HG03571 (cell line): ENCODE results near the gene PLCG2.
"Not testable (repeated sequence)": the region's sequence is repeated elsewhere in the genome, so short reads cannot be mapped to it uniquely, and the experiment has no call there.

Source experiments
- ATAC-seq: cut with Tn5 transposase; IDR thresholded peaks from one replicate; pipeline ENCODE4 v1.9.1; 2021; ENCODE audit not compliant: unreplicated experiment

PLCG2 gene

DNA sequence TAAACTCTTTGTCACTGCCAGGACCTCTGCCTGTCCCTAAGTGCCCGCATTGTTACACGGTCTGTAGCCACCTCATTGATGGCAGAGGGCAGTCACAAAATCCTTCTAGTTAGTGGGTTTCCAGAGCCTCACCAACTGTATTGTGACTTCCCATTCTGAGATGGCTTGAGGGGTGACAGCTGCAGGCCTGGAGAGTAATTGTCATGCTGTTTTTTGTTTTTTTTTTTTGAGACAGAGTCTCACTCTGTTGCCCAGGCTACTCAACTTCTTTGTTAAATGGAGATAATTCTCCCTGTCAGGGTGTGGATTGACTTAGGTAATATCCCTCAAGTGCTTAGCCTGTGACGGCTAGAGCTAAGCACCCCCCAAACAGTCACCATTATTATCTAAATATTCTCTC lies 154.3 kb downstream of the PLCG2 start:
- ATAC-seq = no peak

DNA sequence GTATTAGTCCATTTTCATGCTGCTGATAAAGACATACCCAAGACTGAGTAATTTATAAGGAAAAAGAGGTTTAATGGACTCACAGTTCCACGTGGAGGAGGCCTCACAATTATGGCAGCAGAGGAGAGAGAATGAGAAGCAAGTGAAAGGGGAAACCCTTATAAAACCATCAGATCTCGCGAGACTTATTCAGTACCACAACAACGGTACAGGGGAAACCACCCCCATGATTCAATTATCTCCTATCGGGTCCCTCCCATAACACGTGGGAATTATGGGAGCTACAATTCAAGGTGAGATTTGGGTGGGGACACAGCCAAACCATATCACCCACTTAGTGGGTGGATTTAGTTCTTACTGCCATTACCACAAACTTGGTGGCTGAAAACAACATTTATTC lies 155.6 kb downstream of the PLCG2 start:
- ATAC-seq = not testable (repeated sequence)

DNA sequence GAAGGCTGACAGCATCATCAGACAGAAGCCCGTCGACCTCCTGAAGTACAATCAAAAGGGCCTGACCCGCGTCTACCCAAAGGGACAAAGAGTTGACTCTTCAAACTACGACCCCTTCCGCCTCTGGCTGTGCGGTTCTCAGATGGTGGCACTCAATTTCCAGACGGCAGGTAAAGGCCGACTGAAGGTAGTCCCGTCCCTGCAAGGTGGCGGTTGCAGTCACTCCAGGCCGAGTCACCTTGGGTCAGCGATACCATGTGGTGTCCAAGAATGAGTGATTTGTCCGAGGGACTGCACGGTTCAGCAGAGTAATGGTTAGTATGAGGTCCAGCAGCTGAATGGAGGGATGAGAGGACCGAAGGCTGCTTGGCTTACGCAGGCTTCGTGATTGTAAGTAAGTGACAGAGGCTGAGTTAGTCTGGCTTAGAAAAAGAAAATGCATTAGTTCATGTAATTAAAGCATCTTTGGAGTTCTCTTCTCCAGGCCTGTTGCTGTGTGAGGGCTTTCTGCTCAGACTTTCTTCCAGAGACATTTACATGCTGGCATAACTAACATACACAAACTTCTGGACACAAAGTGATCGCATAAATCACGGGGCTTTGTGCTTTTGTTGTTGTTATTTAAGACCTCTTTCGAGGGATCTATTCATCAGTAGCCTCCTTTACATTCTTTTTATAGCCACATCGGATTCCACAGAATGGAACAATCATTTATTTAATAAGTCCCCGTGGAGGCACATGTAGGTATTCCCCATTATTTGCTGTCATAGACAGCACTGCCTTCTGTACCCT lies 157.3 kb downstream of the PLCG2 start:
- no peak for ATAC-seq

DNA sequence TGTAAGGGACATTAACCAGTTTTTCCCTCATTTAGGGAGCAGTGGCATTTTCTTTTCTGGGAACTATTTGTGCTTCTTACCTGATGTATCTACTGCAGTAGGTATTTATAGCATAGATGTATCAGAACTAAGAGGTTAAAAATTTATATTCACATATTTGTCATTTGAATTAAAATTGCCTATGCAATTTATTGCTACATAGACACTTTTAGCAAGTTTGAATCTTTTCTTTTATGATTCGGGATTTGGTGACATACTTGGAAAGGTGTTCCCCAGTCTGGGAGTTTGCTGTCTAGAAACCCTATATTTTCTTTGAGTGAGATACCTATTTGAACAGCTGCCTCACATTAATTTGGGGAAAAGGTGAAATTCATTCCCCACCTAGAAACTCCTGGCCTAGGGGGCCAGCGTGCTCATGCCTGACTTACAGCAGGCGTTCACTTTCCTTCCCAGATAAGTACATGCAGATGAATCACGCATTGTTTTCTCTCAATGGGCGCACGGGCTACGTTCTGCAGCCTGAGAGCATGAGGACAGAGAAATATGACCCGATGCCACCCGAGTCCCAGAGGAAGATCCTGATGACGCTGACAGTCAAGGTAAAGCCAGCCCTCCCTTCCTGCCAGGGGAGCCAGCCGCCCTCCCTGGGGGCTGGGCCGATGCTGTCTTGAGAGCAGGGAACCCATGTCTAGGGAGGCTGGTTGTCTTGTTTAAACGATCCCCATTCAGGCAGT lies 158.4 kb downstream of the PLCG2 start:
- ATAC-seq = no peak

DNA sequence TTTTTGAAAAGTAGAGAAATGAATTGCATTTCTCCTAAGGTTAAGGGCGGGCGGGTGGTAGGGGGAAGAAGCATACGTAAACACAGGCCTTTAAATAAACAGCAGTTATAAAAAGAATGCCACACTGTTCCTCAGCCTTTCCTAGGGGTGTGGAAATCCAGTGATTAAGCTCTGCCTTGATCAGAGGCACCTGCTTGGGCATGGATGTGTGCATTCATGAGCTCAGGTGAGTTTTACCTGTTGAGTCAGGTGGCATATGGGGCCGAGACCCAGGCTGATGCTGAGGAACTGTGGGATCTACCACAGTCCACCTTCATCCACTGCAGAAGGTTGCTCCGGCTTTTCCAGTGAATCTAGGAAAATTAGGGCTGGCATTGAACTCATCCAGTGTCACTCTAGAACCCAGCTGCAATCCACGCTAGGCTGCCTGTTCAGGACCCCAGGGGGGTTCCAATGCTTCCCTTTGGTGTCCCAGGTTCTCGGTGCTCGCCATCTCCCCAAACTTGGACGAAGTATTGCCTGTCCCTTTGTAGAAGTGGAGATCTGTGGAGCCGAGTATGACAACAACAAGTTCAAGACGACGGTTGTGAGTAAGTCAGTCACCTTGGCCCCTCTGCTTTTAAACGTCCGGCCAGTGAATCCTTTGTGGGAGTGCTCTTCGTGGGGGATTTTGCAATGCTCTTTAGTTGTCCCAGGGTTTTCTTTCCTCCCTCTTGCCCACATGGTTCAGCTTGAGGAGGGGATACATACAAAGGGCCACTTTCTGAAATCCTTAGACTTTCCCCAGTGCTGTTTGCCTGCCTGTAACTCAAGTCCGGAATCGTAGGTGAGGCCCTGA lies 159.5 kb downstream of the PLCG2 start:
- ATAC-seq = no peak

DNA sequence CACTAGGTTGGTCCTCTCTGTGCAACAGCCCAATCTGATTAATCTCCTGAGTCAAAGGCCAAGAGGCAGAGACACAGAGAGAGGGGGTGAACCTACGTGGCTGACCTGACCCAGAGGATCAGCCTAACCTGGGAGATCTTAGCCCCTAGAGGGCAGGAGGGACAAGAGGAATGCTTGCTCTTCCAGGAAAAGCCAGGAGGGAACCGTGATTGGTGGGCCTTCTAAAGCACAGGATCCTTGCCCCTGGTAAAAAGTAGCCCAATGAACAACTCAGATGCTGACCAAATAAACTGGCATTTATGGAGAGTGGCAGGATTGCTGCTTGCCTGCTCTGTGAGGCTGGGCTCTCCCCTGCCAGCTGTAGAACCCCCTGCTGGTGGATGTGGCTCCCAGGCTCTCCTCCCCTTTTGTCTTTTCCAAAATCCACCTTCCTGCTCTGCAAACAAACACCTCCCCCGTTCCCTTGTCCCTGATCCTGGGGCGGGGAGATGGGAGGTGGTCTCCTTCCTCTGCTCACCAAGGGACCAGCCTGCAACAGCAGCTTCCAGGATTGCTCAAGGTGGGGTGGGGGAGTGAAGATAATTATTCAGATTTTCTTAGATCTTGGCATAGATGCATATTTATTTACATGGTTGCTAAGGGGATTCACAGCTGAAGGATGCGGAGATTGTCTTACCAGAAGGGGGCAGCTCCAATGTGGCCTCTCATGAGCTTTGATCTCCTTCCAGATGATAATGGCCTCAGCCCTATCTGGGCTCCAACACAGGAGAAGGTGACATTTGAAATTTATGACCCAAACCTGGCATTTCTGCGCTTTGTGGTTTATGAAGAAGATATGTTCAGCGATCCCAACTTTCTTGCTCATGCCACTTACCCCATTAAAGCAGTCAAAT lies 160.3 kb downstream of the PLCG2 start:
- ATAC-seq = no peak

DNA sequence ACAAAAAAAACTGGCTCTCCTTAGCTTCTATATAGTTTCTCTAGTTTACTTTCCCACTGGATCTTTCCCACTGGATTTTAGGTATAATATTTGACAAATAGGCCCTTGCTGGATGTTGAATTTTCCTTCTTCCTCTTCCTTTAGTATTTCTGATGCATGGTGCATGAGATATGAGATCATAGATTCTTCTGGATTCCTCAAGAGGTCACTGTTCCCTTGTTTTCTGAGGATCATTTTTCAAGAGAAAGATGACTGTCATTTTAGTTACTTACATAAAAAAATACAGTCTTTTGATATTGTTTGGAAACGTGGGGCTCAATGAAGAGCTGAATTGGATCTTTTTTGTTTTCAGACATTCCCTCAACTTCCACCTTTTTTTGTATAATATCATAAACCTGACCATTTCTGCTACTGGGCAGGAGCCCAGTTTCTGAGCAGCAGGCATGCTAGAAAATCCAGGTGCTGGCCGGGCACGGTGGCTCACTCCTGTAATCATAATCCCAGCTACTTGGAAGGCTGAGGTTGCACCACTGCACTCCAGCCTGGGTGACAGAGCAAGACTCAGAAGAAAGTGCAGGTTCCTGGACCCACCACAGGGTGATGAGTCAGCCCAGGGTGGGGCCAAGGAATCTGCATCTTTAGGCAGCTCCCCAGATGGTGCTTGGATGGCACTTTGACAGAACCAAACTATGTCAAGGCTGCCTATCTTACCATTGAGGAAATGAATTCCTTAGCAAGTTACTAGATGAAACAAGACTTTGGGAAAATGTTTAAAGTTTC lies 161.9 kb downstream of the PLCG2 start:
- no peak for ATAC-seq

DNA sequence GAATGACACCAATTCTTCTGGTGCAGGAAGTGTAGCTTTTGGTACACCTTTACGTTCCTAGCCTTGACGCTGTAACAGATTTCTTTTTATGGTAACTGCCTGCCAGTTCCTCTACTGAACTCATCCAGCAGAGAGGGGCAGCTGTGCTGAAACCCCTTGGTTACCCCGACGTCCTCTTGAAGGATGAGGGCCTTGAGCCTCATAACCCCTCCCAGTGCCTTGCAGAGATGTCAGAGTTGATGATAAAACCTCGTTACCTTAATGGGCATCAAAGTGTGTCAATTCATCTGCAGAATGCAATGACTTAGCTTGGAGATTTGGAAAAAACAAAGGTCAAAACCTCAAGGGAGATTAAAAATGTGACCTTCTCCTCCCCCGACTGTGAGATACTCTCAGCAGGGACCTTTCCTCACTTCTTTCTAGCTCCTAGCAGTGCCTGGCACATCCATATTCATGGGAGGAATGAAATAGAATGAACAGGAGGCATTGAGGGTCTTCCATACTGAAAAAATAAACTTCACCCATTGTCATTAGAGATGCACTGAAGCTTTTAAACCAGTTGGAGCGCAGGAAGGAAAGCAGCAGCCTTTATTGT lies 163.0 kb downstream of the PLCG2 start:
- no peak for ATAC-seq

DNA sequence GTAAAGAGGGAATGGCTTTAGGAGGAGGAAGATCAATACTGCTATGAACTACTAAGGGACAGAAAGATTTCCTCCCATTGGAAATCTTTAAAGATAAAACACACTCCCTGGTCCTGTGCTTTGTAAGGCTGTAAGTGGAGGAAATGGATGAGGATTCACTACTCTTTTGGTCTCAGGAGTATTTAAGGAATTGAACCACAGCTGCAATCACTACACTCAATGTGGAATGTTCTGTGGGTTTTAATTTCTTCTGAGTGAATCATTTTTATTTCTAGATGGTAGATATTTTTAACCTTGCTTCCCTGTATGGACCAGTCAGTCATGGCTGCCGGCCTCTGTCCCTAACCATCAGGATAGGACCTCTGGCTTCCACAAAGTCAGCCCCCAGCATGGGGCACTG lies 166.6 kb downstream of the PLCG2 start:
- no peak for ATAC-seq

DNA sequence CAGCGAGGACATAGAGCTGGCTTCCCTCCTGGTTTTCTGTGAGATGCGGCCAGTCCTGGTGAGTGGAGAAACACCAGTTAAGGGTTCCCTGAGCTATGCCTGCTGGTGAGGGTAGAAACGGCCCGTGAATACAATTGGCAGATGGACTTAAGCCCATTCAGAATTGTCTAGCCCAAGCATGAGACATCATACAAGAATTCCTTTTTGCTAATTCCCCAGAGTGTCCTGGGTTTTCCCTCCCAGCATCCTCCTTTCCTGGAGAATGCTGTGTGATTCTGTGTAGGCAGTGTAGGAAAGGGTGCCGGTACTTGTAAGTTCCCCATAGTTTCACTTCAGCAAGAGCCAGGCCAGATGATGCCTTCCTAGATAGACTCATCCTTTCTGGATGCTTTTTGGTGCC lies 167.1 kb downstream of the PLCG2 start:
- no peak for ATAC-seq

DNA sequence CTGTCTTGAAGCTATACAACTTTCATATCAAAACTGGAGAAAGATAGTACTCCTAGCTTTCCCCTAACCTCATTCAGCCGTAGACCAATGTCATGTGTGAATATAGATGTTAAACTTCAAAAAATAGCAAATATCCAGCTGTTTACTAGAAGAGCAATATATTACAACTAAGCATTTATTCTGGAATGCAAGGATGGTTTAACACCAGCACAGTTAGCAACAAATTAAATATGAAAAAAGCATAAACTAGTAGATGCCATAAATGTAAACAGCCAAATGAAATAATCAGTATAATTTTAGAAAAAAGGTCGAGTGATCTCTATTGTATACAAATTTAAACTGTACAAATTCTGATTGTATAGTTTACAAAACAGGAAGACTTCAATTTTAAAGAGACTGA lies 172.5 kb downstream of the PLCG2 start:
- ATAC-seq = no peak

DNA sequence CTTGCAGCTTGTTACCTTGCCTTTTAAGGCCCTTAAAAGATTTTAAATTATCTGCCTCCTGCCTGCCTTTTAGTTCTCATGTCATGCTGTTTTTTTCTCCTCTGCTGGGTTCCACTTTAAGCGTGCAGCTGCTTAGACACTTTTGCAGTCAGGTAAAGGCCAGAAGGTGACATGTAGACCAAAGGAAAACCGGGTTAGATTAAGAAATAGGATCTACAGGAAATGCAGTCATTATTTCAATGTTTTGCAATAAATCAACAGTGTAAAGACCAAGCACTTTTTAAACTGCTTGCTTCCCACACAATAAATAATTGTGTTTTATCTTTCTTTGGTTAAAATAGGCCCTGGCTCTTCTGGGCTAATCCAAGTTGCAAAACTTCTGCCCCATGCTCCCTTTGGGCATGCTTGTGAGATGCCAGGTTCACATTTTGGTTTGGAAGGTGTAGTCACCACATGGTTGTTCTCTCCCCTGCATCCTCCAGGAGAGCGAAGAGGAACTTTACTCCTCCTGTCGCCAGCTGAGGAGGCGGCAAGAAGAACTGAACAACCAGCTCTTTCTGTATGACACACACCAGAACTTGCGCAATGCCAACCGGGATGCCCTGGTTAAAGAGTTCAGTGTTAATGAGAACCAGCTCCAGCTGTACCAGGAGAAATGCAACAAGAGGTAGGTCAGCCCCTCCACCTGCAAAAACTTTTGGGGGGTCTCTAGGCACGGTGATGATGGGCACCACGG lies 177.3 kb downstream of the PLCG2 start:
- ATAC-seq = no peak

DNA sequence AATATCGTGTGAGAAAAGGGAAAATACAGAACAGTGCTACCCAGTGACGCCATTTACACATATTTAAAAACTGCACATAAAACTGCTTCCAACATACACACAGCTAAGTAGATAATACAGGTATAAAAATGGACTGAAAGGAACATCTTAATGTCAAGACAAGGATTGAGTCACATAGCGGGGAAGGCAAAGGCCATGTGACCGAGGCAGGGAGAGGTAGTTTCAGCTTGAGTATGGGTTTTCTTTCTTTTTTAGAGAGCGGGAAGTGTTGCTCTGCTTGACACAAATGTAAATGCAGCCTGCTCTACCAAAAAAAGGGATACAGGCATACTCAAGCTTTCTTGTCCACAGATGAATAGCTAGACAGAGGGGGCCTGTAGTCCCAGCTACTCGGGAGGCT lies 185.7 kb downstream of the PLCG2 start:
- ATAC-seq = no peak

DNA sequence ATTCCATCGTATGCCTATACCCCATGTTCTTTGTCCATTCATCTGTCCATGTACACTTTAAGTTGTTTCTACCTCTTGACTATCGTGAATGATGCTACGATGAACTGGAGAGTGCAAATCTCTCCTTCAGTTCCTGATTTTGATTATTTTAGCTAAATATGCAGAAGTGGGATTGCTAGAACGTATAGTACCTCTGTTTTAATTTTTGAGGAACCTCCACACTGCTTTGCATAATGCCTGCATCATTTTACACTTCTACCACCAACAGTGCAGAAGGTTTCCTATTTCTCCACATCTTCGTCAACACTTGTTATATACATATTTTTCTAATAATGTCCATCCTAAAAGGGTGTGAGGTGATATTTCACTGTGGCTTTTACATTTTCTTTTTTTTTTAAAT lies 188.3 kb downstream of the PLCG2 start:
- ATAC-seq = no peak

DNA sequence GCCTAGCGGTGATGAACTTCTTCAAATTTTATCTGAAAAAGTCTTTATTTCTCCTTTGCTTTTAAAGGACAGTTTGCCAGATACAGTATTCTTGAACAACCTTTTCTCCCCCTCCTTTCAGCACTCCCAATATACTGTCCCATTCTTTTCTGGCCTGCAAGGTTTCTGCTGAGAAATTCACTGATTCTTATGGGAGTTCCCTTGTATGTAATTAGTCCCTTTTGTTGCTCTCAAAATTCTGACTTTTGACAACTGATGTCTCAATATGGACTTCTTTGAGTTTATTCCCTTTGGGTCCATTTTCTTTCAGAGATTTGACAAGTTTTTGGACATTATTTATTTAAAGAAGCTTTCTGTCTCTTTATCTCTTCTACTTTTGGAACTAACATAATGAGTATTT lies 192.8 kb downstream of the PLCG2 start:
- no peak for ATAC-seq

DNA sequence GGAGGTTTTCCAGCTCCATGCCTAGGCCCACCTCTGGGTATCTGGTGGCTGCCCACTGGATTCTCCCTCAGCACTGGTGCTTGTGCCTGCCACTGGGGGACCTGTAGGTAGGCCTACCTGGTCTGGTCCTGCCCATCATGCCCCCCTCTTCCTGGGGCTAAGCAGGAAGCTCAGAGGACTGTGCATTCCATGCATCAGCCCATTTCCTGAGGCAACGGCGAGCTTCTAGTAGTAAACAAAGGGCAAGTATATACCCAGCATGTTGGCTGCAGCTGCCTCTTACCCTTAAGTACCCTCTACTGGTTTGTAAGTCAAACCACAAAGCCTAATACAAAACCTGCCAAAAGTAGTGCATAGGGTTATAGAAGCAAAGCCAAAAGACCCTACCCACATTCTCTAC lies 194.6 kb downstream of the PLCG2 start:
- ATAC-seq = no peak

DNA sequence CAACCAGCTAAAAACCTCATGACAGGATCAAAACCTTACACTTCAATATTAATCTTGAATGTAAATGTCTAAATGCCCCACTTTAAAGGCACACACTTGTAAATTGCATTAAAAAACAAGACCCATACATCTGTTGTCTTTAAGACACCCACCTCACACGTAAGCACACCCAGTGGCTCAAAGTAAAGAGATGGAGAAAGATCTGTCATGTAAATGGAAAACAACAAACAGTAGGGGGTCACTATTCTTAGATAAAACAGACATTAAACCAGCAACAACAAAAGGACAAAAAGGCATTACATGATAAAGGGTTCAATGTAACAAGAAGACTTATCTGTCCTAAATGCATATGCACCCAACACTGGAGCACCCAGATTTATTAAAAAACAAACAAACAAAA lies 196.5 kb downstream of the PLCG2 start:
- no peak for ATAC-seq

DNA sequence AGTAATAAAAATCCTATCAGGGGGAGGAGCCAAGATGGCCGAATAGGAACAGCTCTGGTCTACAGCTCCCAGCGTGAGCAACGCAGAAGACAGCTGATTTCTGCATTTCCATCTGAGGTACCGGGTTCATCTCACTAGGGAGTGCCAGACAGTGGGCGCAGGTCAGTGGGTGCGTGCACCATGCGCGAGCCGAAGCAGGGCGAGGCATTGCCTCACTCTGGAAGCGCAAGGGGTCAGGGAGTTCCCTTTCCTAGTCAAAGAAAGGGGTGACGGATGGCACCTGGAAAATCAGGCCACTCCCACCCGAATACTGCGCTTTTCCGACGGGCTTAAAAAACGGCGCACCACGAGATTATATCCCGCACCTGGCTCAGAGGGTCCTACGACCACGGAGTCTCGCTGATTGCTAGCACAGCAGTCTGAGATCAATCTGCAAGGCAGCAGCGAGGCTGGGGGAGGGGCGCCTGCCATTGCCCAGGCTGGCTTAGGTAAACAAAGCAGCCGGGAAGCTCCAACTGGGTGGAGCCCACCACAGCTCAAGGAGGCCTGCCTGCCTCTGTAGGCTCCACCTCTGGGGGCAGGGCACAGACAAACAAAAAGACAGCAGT lies 198.3 kb downstream of the PLCG2 start:
- not testable (repeated sequence) for ATAC-seq
